Gastrocnemius medialis (tissue), 4 donors: Measurements from ENCODE around the gene KERA.

ENCODE experiments used
- CTCF ChIP-seq, 5 experiments: fragments of 450-650 bp in 3 of 5; fragments of 200-600 bp in 2 of 5; sonication (generic) in 2 of 5; IDR thresholded peaks in 4 of 5; conservative IDR thresholded peaks in 1 of 5; 1 replicate in 4 of 5; 2 replicates in 1 of 5; pipeline ENCODE4 v1.5.1; 2016 to 2019; ENCODE audit warnings: antibody characterized with exemption in 5 of 5, mild to moderate bottlenecking in 3 of 5, moderate library complexity in 3 of 5
- POLR2A ChIP-seq, 2 donors: fragments of 450-650 bp; IDR thresholded peaks; one replicate each; pipeline ENCODE4 v1.6.1; 2017; ENCODE audit warnings: antibody characterized with exemption in 2 of 2, mild to moderate bottlenecking in 2 of 2, moderate library complexity in 2 of 2

- no peak for TF ChIP-seq CTCF (IDR thresholded peaks at IDR 0.05 in 4 of 5, conservative IDR thresholded peaks at IDR 0.05 in 1 of 5)
- no peak for TF ChIP-seq POLR2A (IDR thresholded peaks at IDR 0.05)
Observed at GRCh38 chr12:91103101-91103500, 45.3 kb upstream of the KERA start.
